GM21576 (cell line): ENCODE results near the gene EFHD1.
"Not testable (repeated sequence)": the region's sequence is repeated elsewhere in the genome, so short reads cannot be mapped to it uniquely, and the experiment has no call there.

Experiments
- ATAC-seq: cut with Tn5 transposase; IDR thresholded peaks from one replicate; pipeline ENCODE4 v1.9.1; 2021; ENCODE audit warnings: mild to moderate bottlenecking, moderate library complexity; ENCODE audit not compliant: unreplicated experiment

EFHD1 gene

GRCh38 chr2:232615339-232615738 lies 18.1 kb upstream of the EFHD1 start:
- no peak for ATAC-seq

GRCh38 chr2:232621186-232621585 lies 12.2 kb upstream of the EFHD1 start:
- no peak for ATAC-seq

GRCh38 chr2:232622563-232622962 lies 10.8 kb upstream of the EFHD1 start:
- ATAC-seq, result no peak

GRCh38 chr2:232623768-232624765 lies 9.3 kb upstream of the EFHD1 start:
- ATAC-seq, result no peak

GRCh38 chr2:232626584-232626983 lies 6.8 kb upstream of the EFHD1 start:
- ATAC-seq, result no peak

- no peak for ATAC-seq
Measured at GRCh38 chr2:232628466-232629128, 4.8 kb upstream of the EFHD1 start.

- ATAC-seq, result no peak
Measured at GRCh38 chr2:232629129-232629475, 4.3 kb upstream of the EFHD1 start.

GRCh38 chr2:232632229-232632903 lies 1.0 kb upstream of the EFHD1 start:
- ATAC-seq, result no peak

GRCh38 chr2:232632904-232633412 lies 446 bp upstream of the EFHD1 start:
- ATAC-seq, result no peak

- ATAC-seq, result no peak
Measured at GRCh38 chr2:232634206-232635150, 1.1 kb downstream of the EFHD1 start.

GRCh38 chr2:232635376-232635775 lies 2.0 kb downstream of the EFHD1 start:
- ATAC-seq, result not testable (repeated sequence)

GRCh38 chr2:232635820-232636219 lies 2.4 kb downstream of the EFHD1 start:
- ATAC-seq, result no peak

- ATAC-seq, result no peak
Measured at GRCh38 chr2:232636788-232637420, 3.5 kb downstream of the EFHD1 start.

GRCh38 chr2:232637866-232638583 lies 4.6 kb downstream of the EFHD1 start:
- no peak for ATAC-seq

GRCh38 chr2:232641153-232641848 lies 7.9 kb downstream of the EFHD1 start:
- no peak for ATAC-seq

GRCh38 chr2:232643147-232643425 lies 9.7 kb downstream of the EFHD1 start:
- no peak for ATAC-seq

- no peak for ATAC-seq
Measured at GRCh38 chr2:232643813-232644347, 10.5 kb downstream of the EFHD1 start.

GRCh38 chr2:232645061-232645460 lies 11.7 kb downstream of the EFHD1 start:
- no peak for ATAC-seq
